ENCODE measurements around the gene TJP1. TPM values are rescaled to one million over a fixed set of nuclear protein-coding genes. Genes with fewer than 3 reads are reported as not detected.

TJP1 gene
- total RNA-seq, 4 donors from 2014 or later, result 45.4 to 112 (median 88.3) TPM

DNA sequence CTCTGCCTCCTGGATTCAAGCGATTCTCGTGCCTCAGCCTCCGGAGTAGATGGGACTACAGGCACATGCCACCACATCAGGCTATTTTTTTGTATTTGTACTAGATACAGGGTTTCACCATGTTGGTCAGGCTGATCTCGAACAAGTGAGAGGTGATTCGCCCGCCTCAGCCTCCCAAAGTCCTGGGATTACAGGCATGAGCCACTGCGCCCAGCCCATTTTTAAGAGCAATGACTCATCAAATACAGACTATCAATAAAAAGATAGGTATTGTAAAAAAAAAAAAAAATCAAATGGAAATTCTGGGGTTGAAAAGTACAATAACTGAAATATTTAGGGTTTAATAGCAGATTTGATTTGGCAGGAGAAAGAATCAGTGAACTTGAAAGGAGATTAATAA, 129.0 kb downstream of the TJP1 start:
- H3K27ac ChIP-seq, result no peak overlapping the region
- H3K4me3 ChIP-seq, result no peak overlapping the region
- TF ChIP-seq POLR2A (IDR thresholded peaks at IDR 0.05), result no peak
- TF ChIP-seq, protein P1, sequence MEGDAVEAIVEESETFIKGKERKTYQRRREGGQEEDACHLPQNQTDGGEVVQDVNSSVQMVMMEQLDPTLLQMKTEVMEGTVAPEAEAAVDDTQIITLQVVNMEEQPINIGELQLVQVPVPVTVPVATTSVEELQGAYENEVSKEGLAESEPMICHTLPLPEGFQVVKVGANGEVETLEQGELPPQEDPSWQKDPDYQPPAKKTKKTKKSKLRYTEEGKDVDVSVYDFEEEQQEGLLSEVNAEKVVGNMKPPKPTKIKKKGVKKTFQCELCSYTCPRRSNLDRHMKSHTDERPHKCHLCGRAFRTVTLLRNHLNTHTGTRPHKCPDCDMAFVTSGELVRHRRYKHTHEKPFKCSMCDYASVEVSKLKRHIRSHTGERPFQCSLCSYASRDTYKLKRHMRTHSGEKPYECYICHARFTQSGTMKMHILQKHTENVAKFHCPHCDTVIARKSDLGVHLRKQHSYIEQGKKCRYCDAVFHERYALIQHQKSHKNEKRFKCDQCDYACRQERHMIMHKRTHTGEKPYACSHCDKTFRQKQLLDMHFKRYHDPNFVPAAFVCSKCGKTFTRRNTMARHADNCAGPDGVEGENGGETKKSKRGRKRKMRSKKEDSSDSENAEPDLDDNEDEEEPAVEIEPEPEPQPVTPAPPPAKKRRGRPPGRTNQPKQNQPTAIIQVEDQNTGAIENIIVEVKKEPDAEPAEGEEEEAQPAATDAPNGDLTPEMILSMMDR (IDR thresholded peaks at IDR 0.05), result no peak
- no peaks in the 10 kb centered on the region for H3K9me3 ChIP-seq
- no peaks in the 10 kb centered on the region for H3K36me3 ChIP-seq
- no peaks in the 10 kb centered on the region for H3K27me3 ChIP-seq
- peaks cover 0 to 3% (median 0%) of the 10 kb centered on the region in 4 donors for H3K4me1 ChIP-seq
- DNase-seq, result no peak

DNA sequence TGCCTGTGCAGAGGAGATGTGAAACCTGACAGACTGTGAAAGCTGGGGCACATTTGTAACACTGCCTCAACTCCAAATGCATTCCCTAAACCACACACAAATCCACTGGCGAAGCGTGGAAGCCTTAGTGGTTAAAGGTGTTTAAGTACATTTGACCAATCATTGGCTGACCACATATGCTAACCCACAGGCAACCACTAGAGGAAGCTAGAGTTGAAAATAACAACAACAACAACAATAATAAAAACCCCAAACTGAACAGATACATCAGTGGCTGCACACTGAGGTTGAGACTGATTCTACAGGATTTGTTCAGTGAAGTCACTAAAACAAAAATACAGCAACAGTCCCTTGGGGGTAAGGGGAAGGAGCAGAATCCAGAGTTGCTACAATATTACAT, 129.7 kb downstream of the TJP1 start:
- no peaks in the 10 kb centered on the region for H3K27me3 ChIP-seq
- H3K9me3 ChIP-seq, result no peaks in the 10 kb centered on the region
- no peak for DNase-seq
- H3K27ac ChIP-seq, result no peak overlapping the region
- peaks cover 0 to 3% (median 0%) of the 10 kb centered on the region in 4 donors for H3K4me1 ChIP-seq
- no peak overlapping the region for H3K4me3 ChIP-seq
- TF ChIP-seq POLR2A (IDR thresholded peaks at IDR 0.05), result no peak
- TF ChIP-seq, protein P1 (IDR thresholded peaks at IDR 0.05), result peak in 3 of 6 experiments; percentile 31 to 40 (median 39)
- no peaks in the 10 kb centered on the region for H3K36me3 ChIP-seq

DNA sequence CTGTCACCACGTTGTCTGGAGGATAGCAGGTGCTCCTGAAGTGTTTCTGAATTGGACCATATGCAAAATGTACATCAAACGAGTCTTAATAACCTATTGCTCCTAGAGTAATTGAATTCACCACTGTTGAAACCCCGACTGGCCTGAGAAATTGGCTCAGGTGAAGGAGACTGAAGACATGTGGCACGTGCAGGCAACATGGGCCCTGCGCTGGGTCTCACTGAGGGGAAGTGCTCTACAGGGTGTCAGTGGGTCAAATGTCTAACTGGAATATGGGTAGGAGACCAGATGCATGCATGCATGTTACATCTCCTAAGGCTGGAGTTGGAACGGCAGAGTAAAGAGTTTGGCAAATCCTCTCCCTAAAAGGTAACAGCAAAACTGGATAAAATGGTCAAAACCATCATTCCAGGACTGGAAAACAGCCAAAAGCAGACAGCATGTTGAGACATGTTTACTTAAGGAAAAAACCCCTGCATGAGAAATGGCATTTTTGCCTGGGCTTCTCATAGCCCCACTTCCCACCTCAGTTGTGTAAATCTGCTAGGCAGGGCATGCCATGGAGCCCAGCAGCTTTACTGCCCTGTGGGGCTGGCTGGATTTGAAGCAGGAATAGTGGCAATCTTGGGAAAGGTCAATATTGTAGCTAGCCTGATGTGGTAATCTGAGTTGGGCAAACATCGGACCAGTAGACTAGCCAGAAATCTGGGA, 131.3 kb downstream of the TJP1 start:
- no peak for DNase-seq
- no peaks in the 10 kb centered on the region for H3K9me3 ChIP-seq
- H3K27me3 ChIP-seq, result no peaks in the 10 kb centered on the region
- no peak overlapping the region for H3K27ac ChIP-seq
- no peaks in the 10 kb centered on the region for H3K36me3 ChIP-seq
- TF ChIP-seq POLR2A (IDR thresholded peaks at IDR 0.05), result no peak
- TF ChIP-seq, protein P1 (IDR thresholded peaks at IDR 0.05), result no peak
- H3K4me3 ChIP-seq, result no peak overlapping the region
- peaks cover 0 to 3% (median 0%) of the 10 kb centered on the region in 4 donors for H3K4me1 ChIP-seq

DNA sequence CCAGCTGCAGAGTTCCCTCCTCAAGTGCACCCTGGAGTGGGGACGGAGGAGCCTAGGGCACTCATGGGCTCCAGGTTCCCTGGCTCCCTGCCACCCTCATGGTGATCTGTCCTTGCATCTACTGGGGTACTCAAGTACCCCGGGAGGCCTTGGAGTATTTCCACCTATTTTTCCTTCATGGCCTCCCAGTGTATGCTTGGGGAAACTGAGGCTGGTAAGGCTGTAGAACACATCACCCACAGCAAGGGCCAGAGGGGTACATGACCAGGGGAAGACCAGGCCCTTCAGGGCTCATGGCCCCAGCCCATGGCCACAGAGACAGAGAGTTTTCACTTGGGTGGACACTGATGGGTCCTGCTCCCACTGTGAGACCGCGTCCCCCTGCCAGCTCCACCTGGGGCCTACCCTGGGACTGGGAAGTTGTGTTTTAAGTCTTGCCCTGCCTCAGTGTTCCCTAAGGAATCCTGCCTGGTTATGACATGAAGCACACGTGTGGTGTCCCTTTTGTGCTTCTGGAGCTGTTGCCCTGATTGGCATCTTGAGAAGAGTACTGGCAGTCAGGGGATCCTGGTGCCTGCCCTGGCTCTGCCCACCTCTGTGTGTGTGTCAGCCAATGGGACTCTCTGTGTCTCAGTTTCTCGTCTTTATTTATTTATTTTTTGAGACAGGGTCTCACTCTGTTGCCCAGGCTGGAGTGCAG, 132.8 kb downstream of the TJP1 start:
- DNase-seq, result no peak
- peaks cover 0 to 3% (median 0%) of the 10 kb centered on the region in 4 donors for H3K4me1 ChIP-seq
- H3K4me3 ChIP-seq, result no peak overlapping the region
- H3K9me3 ChIP-seq, result no peaks in the 10 kb centered on the region
- H3K27ac ChIP-seq, result no peak overlapping the region
- H3K27me3 ChIP-seq, result no peaks in the 10 kb centered on the region
- no peak for TF ChIP-seq POLR2A (IDR thresholded peaks at IDR 0.05)
- TF ChIP-seq, protein P1 (IDR thresholded peaks at IDR 0.05), result no peak
- no peaks in the 10 kb centered on the region for H3K36me3 ChIP-seq

DNA sequence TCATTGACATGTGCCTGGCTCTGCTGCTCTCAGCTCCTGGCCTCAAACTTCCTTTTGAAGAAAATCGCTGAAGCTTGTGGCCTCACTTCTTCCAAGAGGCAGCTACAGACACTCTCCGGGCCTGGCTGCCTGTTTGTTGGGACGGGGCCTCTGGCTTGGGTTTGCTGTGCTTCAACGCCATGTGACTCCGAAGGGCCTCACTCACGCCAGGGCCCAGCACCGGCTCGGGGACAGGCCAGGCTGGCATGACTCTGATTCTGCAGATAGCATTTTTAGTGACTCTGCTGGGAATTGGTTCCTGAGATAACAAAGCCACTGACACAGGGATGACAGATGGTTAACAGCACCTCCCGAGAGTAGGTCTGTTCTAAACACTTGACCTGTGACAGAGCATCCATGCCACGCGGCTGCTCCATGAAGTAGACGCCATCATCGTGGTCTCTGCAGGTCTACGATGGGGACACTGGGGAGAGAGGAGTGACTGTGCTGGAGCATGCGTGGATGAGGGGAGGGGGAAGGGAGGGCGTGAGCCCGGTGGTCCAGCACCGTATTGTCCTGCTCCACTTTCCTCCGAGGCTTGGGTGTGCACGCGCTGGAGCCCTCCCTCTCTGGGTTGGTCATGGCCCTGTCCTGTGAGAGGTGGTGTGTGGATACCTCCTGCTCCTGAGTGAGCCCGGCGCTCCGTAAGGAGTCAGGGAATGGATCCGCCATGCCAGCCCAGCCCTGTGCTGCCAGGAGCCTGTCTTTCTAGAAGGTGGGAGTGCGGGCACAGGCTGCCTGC, 133.6 kb downstream of the TJP1 start:
- no peaks in the 10 kb centered on the region for H3K36me3 ChIP-seq
- H3K4me3 ChIP-seq, result no peak overlapping the region
- H3K9me3 ChIP-seq, result no peaks in the 10 kb centered on the region
- peak overlapping the region in 2 of 4 donors; percentile 92 to 96 for H3K27ac ChIP-seq
- no peaks in the 10 kb centered on the region for H3K27me3 ChIP-seq
- no peak for DNase-seq
- peaks cover 0 to 3% (median 0%) of the 10 kb centered on the region in 4 donors for H3K4me1 ChIP-seq
- no peak for TF ChIP-seq POLR2A (IDR thresholded peaks at IDR 0.05)
- TF ChIP-seq, protein P1 (IDR thresholded peaks at IDR 0.05), result no peak
